Transverse colon (tissue), 4 donors: Measurements from ENCODE around the gene SYNE3. TPM values are rescaled to one million over a fixed set of nuclear protein-coding genes. Genes with fewer than 3 reads are reported as not detected.
A peak's percentile ranks its signal among the peaks of the same experiment; 100 is the strongest.

ENCODE experiments used
- DNase-seq: peaks from one replicate; pipeline ENCODE4 v3.0.0-alpha.2; 2019
- H3K27ac ChIP-seq, 4 donors: fragments of 200-600 bp; sonication (generic); 2 replicates each; pipeline ENCODE4 v1.5.1; 2016 to 2018; ENCODE audit warnings: inconsistent platforms in 4 of 4
- H3K27me3 ChIP-seq: fragments of 200-600 bp; sonication (generic); 2 replicates; pipeline ENCODE4 v1.5.1; 2017; ENCODE audit warnings: inconsistent platforms
- H3K36me3 ChIP-seq, 4 donors: fragments of 200-600 bp; sonication (generic); 2 replicates each; pipeline ENCODE4 v1.5.1; 2017 to 2019; ENCODE audit warnings: inconsistent platforms in 4 of 4
- H3K4me1 ChIP-seq, 4 donors: fragments of 200-600 bp; sonication (generic); 2 replicates each; pipeline ENCODE4 v1.5.1; 2017 to 2020; ENCODE audit warnings: inconsistent platforms in 4 of 4
- H3K4me3 ChIP-seq, 4 donors: fragments of 200-600 bp; sonication (generic); 1 replicate in 1 of 4; 2 replicates in 3 of 4; pipeline versions ENCODE4 v1.5.1 to v1.6.1; 2017 to 2019; ENCODE audit warnings: inconsistent platforms in 4 of 4
- H3K9me3 ChIP-seq, 2 donors: fragments of 200-600 bp; sonication (generic); 2 replicates each; pipeline ENCODE4 v1.5.1; 2017 to 2019; ENCODE audit warnings: inconsistent platforms in 2 of 2
- EP300 ChIP-seq: sonication (generic); formaldehyde crosslinking; IDR thresholded peaks from one replicate; pipeline ENCODE4 v1.6.1; 2017; ENCODE audit warnings: antibody characterized with exemption, low read depth
- POLR2A ChIP-seq: fragments of 450-650 bp; IDR thresholded peaks from one replicate; pipeline ENCODE4 v1.6.1; 2016; ENCODE audit warnings: antibody characterized with exemption, mild to moderate bottlenecking, moderate library complexity
- POLR2AphosphoS5 ChIP-seq, 3 donors: sonication (generic); formaldehyde crosslinking; IDR thresholded peaks; one replicate each; pipeline ENCODE4 v1.6.1; 2016; ENCODE audit warnings: antibody characterized with exemption in 3 of 3
- WGBS, 2 donors: methylation state at CpG; one replicate each; pipeline ENCODE4 v1.1.5; 2018; ENCODE audit warnings: low coverage in 1 of 2; 5-methylcytosine and 5-hydroxymethylcytosine counted together
- in situ Hi-C, 4 donors: fragments of 200-750 bp; cut with MboI; loops; one replicate each; pipeline versions ENCODE4 v1.15.0 to v1.15.1; 2017; ENCODE audit warnings: low sequenced_read_pairs in 3 of 4, low pct_ligation_motif_present in 1 of 4, low pct_unique_long_range_greater_than_20kb in 1 of 4
- intact Hi-C: fragments of 100-400 bp; cut with DNase I; formaldehyde crosslinking; loops from one replicate; pipeline ENCODE4 v1.15.1; 2023; ENCODE audit warnings: low total_unique reads
- total RNA-seq, 4 donors: library from RNA; depleted of rRNA; stranded (reverse); fragments of >200 nt; gene quantifications; one replicate each; pipeline ENCODE4 v1.1.0, GENCODE V29; 2016
- TF ChIP-seq, protein P1 (sequence below), 5 experiments: fragments of 200-600 bp in 3 of 5; fragments of 450-650 bp in 2 of 5; sonication (generic) in 3 of 5; IDR thresholded peaks; 1 replicate in 2 of 5; 2 replicates in 3 of 5; pipeline ENCODE4 v1.5.1; 2016 to 2017; ENCODE audit warnings: antibody characterized with exemption in 5 of 5, inconsistent platforms in 3 of 5, mild to moderate bottlenecking in 2 of 5, moderate library complexity in 1 of 5

SYNE3 gene
- total RNA-seq, 4 donors from 2014 or later: 9.8 to 46.8 (median 13.9) TPM

DNA sequence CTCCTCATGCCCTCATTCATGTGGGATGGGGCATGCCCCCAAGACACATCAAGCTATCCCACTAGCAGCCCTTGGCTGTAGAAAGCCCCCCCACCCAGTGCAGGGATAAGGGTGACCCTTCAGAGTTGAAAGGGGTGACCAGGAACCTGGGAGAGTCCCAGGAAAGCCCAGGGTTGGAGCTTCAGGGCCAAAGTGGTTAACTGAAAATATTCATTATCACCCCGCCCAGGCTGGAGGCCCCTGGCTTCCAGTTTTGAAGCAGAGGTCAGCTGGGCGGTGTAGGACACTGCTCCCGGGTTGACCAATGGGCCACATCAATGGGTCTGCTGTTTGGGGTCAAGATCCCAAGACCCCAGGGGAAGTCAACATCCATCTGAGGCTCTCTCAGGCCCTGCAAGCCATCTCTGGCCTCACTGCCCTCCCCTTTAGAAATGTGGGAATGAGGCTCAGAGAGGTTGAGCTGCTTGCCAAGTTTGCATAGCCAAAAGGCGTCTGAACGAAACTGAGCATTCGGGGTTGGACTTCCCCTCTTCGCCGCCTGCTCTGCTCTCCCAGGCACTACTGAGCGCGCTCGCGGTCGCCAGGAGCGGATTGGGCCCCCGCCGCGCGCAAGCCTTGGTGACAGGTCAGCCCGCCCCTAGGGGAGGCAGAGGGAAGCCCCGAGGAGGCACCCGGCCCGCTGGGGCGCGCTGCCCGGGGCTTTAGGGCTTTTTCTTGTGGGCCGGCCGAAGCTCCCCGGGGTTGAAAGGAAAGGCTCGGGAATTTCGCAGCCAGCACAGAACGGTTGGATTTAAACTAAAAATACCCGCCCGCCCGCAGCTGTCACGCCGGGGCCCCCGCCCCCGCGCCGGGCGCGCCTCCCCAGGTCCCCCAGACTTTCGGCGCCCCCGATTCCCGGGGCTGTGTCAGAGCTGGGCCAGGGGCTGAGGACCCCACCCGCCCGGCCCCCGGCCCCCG is 576 bp downstream of the SYNE3 start:
- Histone ChIP-seq H3K27ac (peak overlapping the region; percentile 81 to 90 (median 86)), H3K27me3 (no peaks in the 10 kb centered on the region), H3K4me1 (peaks cover 23 to 62% (median 40%) of the 10 kb centered on the region in 4 donors), H3K36me3 (no peaks in the 10 kb centered on the region), H3K9me3 (no peaks in the 10 kb centered on the region), H3K4me3 (peak overlapping the region; percentile 37 to 92 (median 67))
- WGBS, 2 donors: 2 to 20% methylated on average over 2 to 32 of the region's 50 CpGs
- intact Hi-C loops (loop anchor here (5.0 kb wide), 1 partner anchor 64 kb away; no protein-coding TSS in a partner anchor), in situ Hi-C loops (no loop called here)
- TF ChIP-seq POLR2A: no peak
- peak in 2 of 3 donors; percentile 8 to 45 for TF ChIP-seq POLR2AphosphoS5 (IDR thresholded peaks at IDR 0.05)
- TF ChIP-seq, protein P1, sequence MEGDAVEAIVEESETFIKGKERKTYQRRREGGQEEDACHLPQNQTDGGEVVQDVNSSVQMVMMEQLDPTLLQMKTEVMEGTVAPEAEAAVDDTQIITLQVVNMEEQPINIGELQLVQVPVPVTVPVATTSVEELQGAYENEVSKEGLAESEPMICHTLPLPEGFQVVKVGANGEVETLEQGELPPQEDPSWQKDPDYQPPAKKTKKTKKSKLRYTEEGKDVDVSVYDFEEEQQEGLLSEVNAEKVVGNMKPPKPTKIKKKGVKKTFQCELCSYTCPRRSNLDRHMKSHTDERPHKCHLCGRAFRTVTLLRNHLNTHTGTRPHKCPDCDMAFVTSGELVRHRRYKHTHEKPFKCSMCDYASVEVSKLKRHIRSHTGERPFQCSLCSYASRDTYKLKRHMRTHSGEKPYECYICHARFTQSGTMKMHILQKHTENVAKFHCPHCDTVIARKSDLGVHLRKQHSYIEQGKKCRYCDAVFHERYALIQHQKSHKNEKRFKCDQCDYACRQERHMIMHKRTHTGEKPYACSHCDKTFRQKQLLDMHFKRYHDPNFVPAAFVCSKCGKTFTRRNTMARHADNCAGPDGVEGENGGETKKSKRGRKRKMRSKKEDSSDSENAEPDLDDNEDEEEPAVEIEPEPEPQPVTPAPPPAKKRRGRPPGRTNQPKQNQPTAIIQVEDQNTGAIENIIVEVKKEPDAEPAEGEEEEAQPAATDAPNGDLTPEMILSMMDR (IDR thresholded peaks at IDR 0.05): peak; percentile 35 to 59 (median 47)
- peak; percentile 85 for DNase-seq

DNA sequence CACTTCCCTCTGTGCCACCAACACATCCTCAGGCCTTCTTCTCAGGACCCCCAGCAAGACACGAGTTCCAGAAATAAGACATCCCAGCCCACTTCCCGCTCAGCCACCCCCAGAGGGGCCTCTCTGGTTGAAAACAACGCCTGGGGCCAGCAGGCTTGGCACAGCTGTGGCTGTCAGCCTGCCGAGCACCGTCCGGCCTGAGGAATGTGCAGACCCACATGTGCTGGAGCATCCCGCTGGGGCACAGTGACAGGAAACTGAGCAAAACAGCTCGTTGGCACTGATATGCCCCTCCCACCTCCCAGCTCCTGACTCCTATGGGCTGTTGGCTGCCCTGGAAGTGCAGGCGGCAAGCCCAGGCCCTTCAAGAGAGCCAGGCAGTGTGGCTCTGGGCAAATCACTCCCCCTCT is 1.4 kb downstream of the SYNE3 start:
- DNase-seq: no peak
- 31% methylated on average over 9 of the region's 9 CpGs; no CpG with 5 or more reads in 1 of the 2 donors for WGBS, 2 donors
- Histone ChIP-seq H3K9me3 (no peaks in the 10 kb centered on the region), H3K27me3 (no peaks in the 10 kb centered on the region), H3K4me3 (peak overlapping the region in 2 of 4 donors; percentile 76 to 92), H3K4me1 (peaks cover 22 to 59% (median 38%) of the 10 kb centered on the region in 4 donors), H3K27ac (peak overlapping the region; percentile 81 to 90 (median 86)), H3K36me3 (no peaks in the 10 kb centered on the region)
- TF ChIP-seq POLR2A (no peak), POLR2AphosphoS5 (IDR thresholded peaks at IDR 0.05) (no peak), EP300 (no peak)
- TF ChIP-seq, protein P1 (IDR thresholded peaks at IDR 0.05): no peak
- in situ Hi-C loops: no loop called here
- intact Hi-C loops: loop anchor here (5.0 kb wide), 1 partner anchor 63 kb away; no protein-coding TSS in a partner anchor

DNA sequence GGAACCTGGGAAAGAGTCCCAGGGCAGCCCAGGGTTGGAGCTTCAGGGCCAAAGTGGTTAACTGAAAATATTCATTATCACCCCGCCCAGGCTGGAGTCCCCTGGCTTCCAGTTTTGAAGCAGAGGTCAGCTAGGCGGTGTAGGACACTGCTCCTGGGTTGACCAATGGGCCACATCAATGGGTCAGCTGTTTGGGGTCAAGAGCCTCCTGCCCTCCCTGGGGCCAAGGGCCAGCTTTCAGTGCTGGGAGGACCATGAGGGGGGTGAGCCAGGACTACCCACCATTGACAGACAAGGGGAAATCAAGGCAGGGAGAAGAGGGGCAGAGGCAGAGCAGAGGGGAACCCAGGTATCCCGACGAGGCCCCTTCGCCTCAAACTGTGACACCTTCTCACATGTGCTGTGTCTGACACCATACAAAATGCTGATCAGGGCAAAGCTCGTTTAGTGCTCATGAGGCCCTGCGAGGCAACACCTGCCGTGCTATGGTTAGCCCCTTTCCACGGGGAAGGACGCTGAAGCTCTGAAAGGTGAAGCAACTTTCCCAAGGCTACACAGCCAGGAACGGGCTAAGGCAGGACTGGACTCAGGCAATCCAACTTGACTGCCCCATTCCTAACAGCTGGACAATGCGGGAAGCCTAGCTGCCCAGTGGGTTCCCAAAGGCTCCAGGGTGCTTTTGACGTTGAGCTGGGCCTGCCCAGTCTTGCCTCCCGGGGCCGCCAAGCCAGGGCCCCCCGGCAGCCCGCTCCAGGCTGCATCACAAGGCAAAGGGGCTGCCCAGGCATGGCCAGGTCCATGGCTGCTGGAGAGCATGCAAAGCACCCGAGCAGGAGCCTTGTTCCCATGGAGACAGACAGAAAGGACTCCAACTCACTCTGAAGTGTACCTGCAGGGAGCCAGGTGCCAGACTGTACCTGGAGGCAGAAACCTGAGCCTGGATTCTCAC is 2.0 kb downstream of the SYNE3 start:
- WGBS, 2 donors: 83% methylated on average over 18 of the region's 18 CpGs; no CpG with 5 or more reads in 1 of the 2 donors
- Histone ChIP-seq H3K27me3 (no peaks in the 10 kb centered on the region), H3K4me3 (peak overlapping the region in 2 of 4 donors; percentile 76 to 92), H3K27ac (peak overlapping the region; percentile 81 to 90 (median 86)), H3K4me1 (peaks cover 18 to 53% (median 35%) of the 10 kb centered on the region in 4 donors), H3K9me3 (no peaks in the 10 kb centered on the region), H3K36me3 (no peaks in the 10 kb centered on the region)
- no peak for DNase-seq
- TF ChIP-seq EP300 (no peak), POLR2AphosphoS5 (IDR thresholded peaks at IDR 0.05) (no peak), POLR2A (no peak)
- TF ChIP-seq, protein P1 (IDR thresholded peaks at IDR 0.05): no peak
- in situ Hi-C loops (no loop called here), intact Hi-C loops (loop anchor here (5.0 kb wide), 1 partner anchor 62 kb away; no protein-coding TSS in a partner anchor)
